IMR-90 (cell line): ENCODE measurements around the gene HCAR3. TPM values are rescaled to one million over a fixed set of nuclear protein-coding genes. Genes with fewer than 3 reads are reported as not detected.
A peak's percentile ranks its signal among the peaks of the same experiment; 100 is the strongest.

Experiments
- ATAC-seq: fragments of 200-7000 bp; cut with Tn5 transposase; 2 replicates; pipeline ENCODE4 v1.9.1; 2020; ENCODE audit warnings: low read depth, mild to moderate bottlenecking, moderate library complexity
- BruUV-seq: library from RNA; stranded (reverse); fragments of 400-500 nt; replicated peaks from 2 replicates; lab custom pipeline; 2021; lab: Mats Ljungman, UMichigan
- CTCF ChIA-PET: fragments of 300-600 bp; formaldehyde crosslinking; extraction: SDS; loops from one replicate; lab custom pipeline; 2021; ENCODE audit warnings: antibody characterized with exemption; lab: Yijun Ruan, JAX
- POLR2A ChIA-PET: fragments of 300-600 bp; sonication (Branson Sonifier 250); formaldehyde crosslinking; loops from one replicate; lab custom pipeline; 2022; ENCODE audit warnings: antibody characterized with exemption; ENCODE audit not compliant: unreplicated experiment; lab: Charles Lee
- DNase-seq: peaks from one replicate; pipeline ENCODE4 v3.0.0; 2013
- H2AFZ ChIP-seq: replicated peaks from 2 replicates; pipeline ENCODE3; 2013; ENCODE audit warnings: low read length, mild to moderate bottlenecking; ENCODE audit not compliant: poor library complexity
- H2AK5ac ChIP-seq: 2 replicates; pipeline ENCODE4 v1.6.1; 2013; ENCODE audit warnings: low read depth, low read length, inconsistent platforms
- H2AK9ac ChIP-seq: replicated peaks from 2 replicates; pipeline ENCODE3; 2013; ENCODE audit warnings: mild to moderate bottlenecking, low read depth, low read length, moderate library complexity; ENCODE audit not compliant: poor library complexity
- H2BK120ac ChIP-seq: 2 replicates; pipeline ENCODE4 v1.6.1; 2013; ENCODE audit warnings: low read depth, low read length, inconsistent platforms
- H2BK15ac ChIP-seq: 3 replicates; pipeline ENCODE4 v1.6.1; 2013; ENCODE audit warnings: low read depth, low read length, inconsistent platforms
- H2BK20ac ChIP-seq: 2 replicates; pipeline ENCODE4 v1.6.1; 2013; ENCODE audit warnings: low read depth, mild to moderate bottlenecking, inconsistent platforms, low read length, moderate library complexity
- H2BK5ac ChIP-seq: 2 replicates; pipeline ENCODE4 v1.6.1; 2013; ENCODE audit warnings: mild to moderate bottlenecking, low read depth, low read length, inconsistent platforms; ENCODE audit not compliant: poor library complexity, severe bottlenecking
- H3K14ac ChIP-seq: replicated peaks from 2 replicates; pipeline ENCODE4 v1.6.1; 2013; ENCODE audit warnings: low read depth, low read length, inconsistent platforms
- H3K18ac ChIP-seq: 2 replicates; pipeline ENCODE4 v1.6.1; 2013; ENCODE audit warnings: low read depth, low read length, control low read depth
- H3K23ac ChIP-seq: 2 replicates; pipeline ENCODE4 v1.6.1; 2013; ENCODE audit warnings: low read depth, low read length, inconsistent platforms
- H3K27ac ChIP-seq: 2 replicates; pipeline ENCODE4 v1.5.1; 2013; ENCODE audit warnings: mild to moderate bottlenecking, control low read depth, low read length; ENCODE audit not compliant: insufficient read depth
- H3K27me3 ChIP-seq: 2 replicates; pipeline ENCODE4 v1.6.1; 2013; ENCODE audit warnings: low read length; ENCODE audit not compliant: control insufficient read depth, insufficient read depth
- H3K36me3 ChIP-seq: 2 replicates; pipeline ENCODE4 v1.6.1; 2013; ENCODE audit warnings: low read length, mixed read lengths; ENCODE audit not compliant: control insufficient read depth, insufficient read depth
- H3K4ac ChIP-seq: 2 replicates; pipeline ENCODE4 v1.6.1; 2013; ENCODE audit warnings: low read depth, low read length, inconsistent platforms
- H3K4me1 ChIP-seq: 2 replicates; pipeline ENCODE4 v1.6.1; 2013; ENCODE audit warnings: low read length, mixed read lengths; ENCODE audit not compliant: control insufficient read depth, insufficient read depth
- H3K4me2 ChIP-seq: 2 replicates; pipeline ENCODE4 v1.6.1; 2013; ENCODE audit warnings: low read depth, mild to moderate bottlenecking, control low read depth, low read length, moderate library complexity
- H3K4me3 ChIP-seq: 2 replicates; pipeline ENCODE4 v1.5.1; 2013; ENCODE audit warnings: low read depth, mild to moderate bottlenecking, control low read depth, low read length, moderate library complexity; ENCODE audit not compliant: insufficient read depth
- H3K56ac ChIP-seq: 2 replicates; pipeline ENCODE4 v1.6.1; 2013; ENCODE audit warnings: low read length, inconsistent platforms; ENCODE audit not compliant: insufficient read depth; ENCODE audit errors: extremely low read depth
- H3K79me1 ChIP-seq, 2 experiments: 2 replicates each; pipeline ENCODE4 v1.6.1; 2013; ENCODE audit warnings: low read length in 2 of 2, inconsistent platforms in 1 of 2, low read depth in 1 of 2
- H3K9ac ChIP-seq: 2 replicates; pipeline ENCODE4 v1.6.1; 2013; ENCODE audit warnings: low read depth, low read length, control low read depth
- H3K9me1 ChIP-seq: 2 replicates; pipeline ENCODE4 v1.6.1; 2013; ENCODE audit warnings: low read length, inconsistent platforms; ENCODE audit not compliant: insufficient read depth
- H3K9me3 ChIP-seq: 2 replicates; pipeline ENCODE4 v1.6.1; 2013; ENCODE audit warnings: low read length; ENCODE audit not compliant: control insufficient read depth, insufficient read depth
- H4K20me1 ChIP-seq: 2 replicates; pipeline ENCODE4 v1.6.1; 2013; ENCODE audit warnings: low read length, inconsistent platforms; ENCODE audit not compliant: insufficient read depth
- H4K5ac ChIP-seq: 2 replicates; pipeline ENCODE4 v1.6.1; 2013; ENCODE audit warnings: mild to moderate bottlenecking, low read depth, low read length, control low read depth
- H4K8ac ChIP-seq, 2 experiments: 2 replicates each; pipeline ENCODE4 v1.6.1; 2013; ENCODE audit warnings: low read depth in 2 of 2, low read length in 2 of 2, control low read depth in 1 of 2, inconsistent platforms in 1 of 2
- H4K91ac ChIP-seq: 2 replicates; pipeline ENCODE4 v1.6.1; 2013; ENCODE audit warnings: low read depth, low read length, inconsistent platforms; ENCODE audit not compliant: insufficient read depth
- BHLHE40 ChIP-seq: fragments of 150-350 bp; IDR thresholded peaks from 2 replicates; pipeline ENCODE4 v1.6.1; 2016; ENCODE audit warnings: mild to moderate bottlenecking, low read depth, low read length
- FOS ChIP-seq: fragments of 150-350 bp; IDR thresholded peaks from 2 replicates; pipeline ENCODE4 v1.6.1; 2016; ENCODE audit warnings: low read depth, low read length
- MAZ ChIP-seq: IDR thresholded peaks from 2 replicates; pipeline ENCODE4 v1.6.1; 2012; ENCODE audit warnings: low read depth, mild to moderate bottlenecking, low read length, improper control_type of control experiment, moderate library complexity, borderline replicate concordance
- POLR2A ChIP-seq: IDR thresholded peaks from 2 replicates; pipeline ENCODE4 v1.6.1; 2012; ENCODE audit warnings: mild to moderate bottlenecking, low read depth, low read length
- USF2 ChIP-seq: fragments of 150-350 bp; IDR thresholded peaks from 2 replicates; pipeline ENCODE4 v1.6.1; 2017; ENCODE audit warnings: mild to moderate bottlenecking, antibody characterized with exemption, low read length, low read depth
- WGBS, 2 experiments: methylation state at CpG; one replicate each; pipeline versions ENCODE4 v1.1.5 to v1.1.7; 2013; ENCODE audit warnings: missing lambda C conversion rate in 2 of 2; ENCODE audit not compliant: insufficient read length in 1 of 2; ENCODE audit errors: extremely low coverage in 2 of 2; 5-methylcytosine and 5-hydroxymethylcytosine counted together
- dilution Hi-C: fragments of 300-500 bp; cut with HindIII; formaldehyde crosslinking; loops from one replicate; pipeline ENCODE4 v1.14.3; 2018; ENCODE audit warnings: low sequenced_read_pairs; ENCODE audit not compliant: unreplicated experiment
- in situ Hi-C: fragments of 300-500 bp; cut with MboI; formaldehyde crosslinking; loops from 3 replicates; pipeline ENCODE4 v1.14.3; 2019; ENCODE audit warnings: low sequenced_read_pairs, inconsistent platforms, mixed read lengths
- intact Hi-C: fragments of 100-400 bp; cut with micrococcal nuclease; formaldehyde crosslinking; loops from 2 replicates; pipeline ENCODE4 v1.10.0; 2022
- polyA plus RNA-seq, 3 experiments: library from polyadenylated mRNA; depleted of rRNA; stranded (reverse); fragments of >200 nt; gene quantifications; 2 replicates each; pipeline ENCODE4 v1.2.3, GENCODE V29; 2012; ENCODE audit warnings: low replicate concordance in 1 of 3
- total RNA-seq: library from RNA; depleted of rRNA; stranded (reverse); fragments of >200 nt; gene quantifications from 2 replicates; pipeline ENCODE4 v1.2.3, GENCODE V29; 2012
- TF ChIP-seq, protein P1 (sequence below): fragments of 150-350 bp; IDR thresholded peaks from 2 replicates; pipeline ENCODE4 v1.6.1; 2016; ENCODE audit warnings: low read depth, mild to moderate bottlenecking, low read length, moderate library complexity, borderline replicate concordance

Gene HCAR3
- total and polyA plus RNA-seq, 2 of the 4 experiments (the other 2 are of a cell fraction) = not detected

DNA sequence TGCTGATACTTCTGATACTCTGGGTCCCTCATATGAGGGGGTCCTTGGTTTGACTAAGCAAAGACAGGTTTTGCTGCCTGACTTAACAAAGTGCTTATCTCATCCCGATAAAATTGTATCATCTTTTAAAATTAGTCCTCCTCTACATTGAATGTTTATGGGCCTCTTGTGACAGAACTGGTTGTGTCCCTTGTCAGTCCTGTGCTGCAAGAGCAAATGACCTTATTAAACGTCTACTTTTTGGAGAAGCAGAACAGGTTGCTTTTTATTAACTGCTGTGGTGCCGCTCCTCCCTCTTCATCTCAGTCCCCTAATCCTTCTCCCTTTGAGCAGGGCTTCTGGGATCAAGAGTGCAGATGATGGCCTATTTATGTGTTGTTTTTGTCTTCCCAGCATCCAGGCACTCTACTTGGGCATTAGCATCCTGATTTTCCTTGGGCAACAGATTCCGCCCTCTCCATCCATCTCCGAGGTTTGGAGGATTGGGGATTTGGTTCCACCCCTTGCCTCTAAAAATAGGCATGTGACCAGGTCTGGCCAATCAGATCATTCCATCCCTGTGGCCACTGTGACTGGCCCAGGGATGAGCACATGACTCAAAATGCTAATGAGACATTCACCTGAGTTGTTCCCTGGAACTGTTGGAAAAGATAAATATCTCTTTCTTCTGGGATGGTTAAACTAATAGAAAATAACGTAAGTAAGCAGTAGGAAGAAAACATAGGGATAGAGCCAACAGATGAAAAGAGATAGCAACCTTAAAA lies 33.1 kb upstream of the HCAR3 start:
- Histone ChIP-seq H2AK5ac (no peak overlapping the region), H3K18ac (no peak overlapping the region), H2BK20ac (no peak overlapping the region), H3K56ac (no peak overlapping the region), H3K79me1 (peaks cover 17 to 19% of the 10 kb centered on the region in 2 experiments), H2AK9ac (no peak overlapping the region), H4K91ac (no peak overlapping the region), H3K9me3 (no peaks in the 10 kb centered on the region), H2BK120ac (no peak overlapping the region), H3K9me1 (peaks cover 6% of the 10 kb centered on the region; the same call in 1 of the 2 replicates), H2BK15ac (no peak overlapping the region), H4K20me1 (peaks cover 4% of the 10 kb centered on the region), H3K4ac (no peak overlapping the region), H3K9ac (no peak overlapping the region), H3K27ac (no peak overlapping the region), H4K8ac (no peak overlapping the region), H4K5ac (no peak overlapping the region), H3K27me3 (no peaks in the 10 kb centered on the region), H3K4me2 (no peak overlapping the region), H3K23ac (no peak overlapping the region), H2BK5ac (no peak overlapping the region), H3K4me1 (peaks cover 6% of the 10 kb centered on the region), H3K36me3 (peaks cover 3% of the 10 kb centered on the region), H2AFZ (peak overlapping the region; percentile 27), H3K4me3 (no peak overlapping the region), H3K14ac (0 out of 2 replicates have a peak overlapping the region, but pooled peaks have one; percentile 27)
- dilution Hi-C loops = no loop called here
- ATAC-seq = no peak
- in situ Hi-C loops = loop anchor here (5.0 kb wide), 1 partner anchor 112 kb away; no protein-coding TSS in a partner anchor
- TF ChIP-seq POLR2A (no peak), MAZ (no peak), FOS (no peak), BHLHE40 (no peak), USF2 (peak; percentile 88)
- TF ChIP-seq, protein P1, sequence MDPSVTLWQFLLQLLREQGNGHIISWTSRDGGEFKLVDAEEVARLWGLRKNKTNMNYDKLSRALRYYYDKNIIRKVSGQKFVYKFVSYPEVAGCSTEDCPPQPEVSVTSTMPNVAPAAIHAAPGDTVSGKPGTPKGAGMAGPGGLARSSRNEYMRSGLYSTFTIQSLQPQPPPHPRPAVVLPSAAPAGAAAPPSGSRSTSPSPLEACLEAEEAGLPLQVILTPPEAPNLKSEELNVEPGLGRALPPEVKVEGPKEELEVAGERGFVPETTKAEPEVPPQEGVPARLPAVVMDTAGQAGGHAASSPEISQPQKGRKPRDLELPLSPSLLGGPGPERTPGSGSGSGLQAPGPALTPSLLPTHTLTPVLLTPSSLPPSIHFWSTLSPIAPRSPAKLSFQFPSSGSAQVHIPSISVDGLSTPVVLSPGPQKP = no peak
- WGBS, 2 experiments = no CpG with 5 or more reads among the region's 6 CpGs
- CTCF ChIA-PET = no interaction called here
- intact Hi-C loops = loop anchor here (10.0 kb wide), 1 partner anchor 355 kb away; no protein-coding TSS in a partner anchor
- no TSS peak for BruUV-seq
- DNase-seq = no peak
- POLR2A ChIA-PET = no interaction called here
